H9 (cell line): ENCODE results near the gene CTNNA3. TPM values are rescaled to one million over a fixed set of nuclear protein-coding genes. Genes with fewer than 3 reads are reported as not detected.

Experiments
- DNase-seq: peaks from one replicate; pipeline ENCODE4 v3.0.0-alpha.2; 2017
- H2AFZ ChIP-seq: one replicate; pipeline ENCODE4 v1.6.1; 2013; ENCODE audit warnings: mild to moderate bottlenecking, low read length, control low read depth, moderate library complexity
- H2AK5ac ChIP-seq: 2 replicates; pipeline ENCODE4 v1.6.1; 2013; ENCODE audit warnings: low read length, control low read depth, mixed read lengths; ENCODE audit not compliant: insufficient read length
- H2BK120ac ChIP-seq: one replicate; pipeline ENCODE4 v1.6.1; 2013; ENCODE audit warnings: low read depth, mild to moderate bottlenecking, low read length, control low read depth, inconsistent platforms; ENCODE audit not compliant: poor library complexity, severe bottlenecking
- H2BK12ac ChIP-seq: 2 replicates; pipeline ENCODE4 v1.6.1; 2013; ENCODE audit warnings: low read length, control low read depth, mixed read lengths, low read depth; ENCODE audit not compliant: insufficient read length
- H2BK15ac ChIP-seq: 2 replicates; pipeline ENCODE4 v1.6.1; 2013; ENCODE audit warnings: low read depth, low read length, control low read depth
- H2BK20ac ChIP-seq: one replicate; pipeline ENCODE4 v1.6.1; 2013; ENCODE audit warnings: low read depth, mild to moderate bottlenecking, low read length, control low read depth, inconsistent platforms; ENCODE audit not compliant: poor library complexity, severe bottlenecking
- H2BK5ac ChIP-seq: 2 replicates; pipeline ENCODE4 v1.6.1; 2013; ENCODE audit warnings: low read length, control low read depth, mixed read lengths; ENCODE audit not compliant: insufficient read length
- H3K14ac ChIP-seq: 2 replicates; pipeline ENCODE4 v1.6.1; 2013; ENCODE audit warnings: low read length, control low read depth; ENCODE audit not compliant: insufficient read depth
- H3K18ac ChIP-seq: 2 replicates; pipeline ENCODE4 v1.6.1; 2013; ENCODE audit warnings: low read depth, mild to moderate bottlenecking, mixed read lengths, low read length, control low read depth; ENCODE audit not compliant: insufficient read length
- H3K23ac ChIP-seq: 2 replicates; pipeline ENCODE4 v1.6.1; 2013; ENCODE audit warnings: low read length, control low read depth, mixed read lengths, low read depth; ENCODE audit not compliant: insufficient read length
- H3K23me2 ChIP-seq: 2 replicates; pipeline ENCODE4 v1.6.1; 2013; ENCODE audit warnings: low read depth, mild to moderate bottlenecking, mixed read lengths, low read length, control low read depth; ENCODE audit not compliant: insufficient read length, poor library complexity, severe bottlenecking
- H3K27ac ChIP-seq: 2 replicates; pipeline ENCODE4 v1.5.1; 2013; ENCODE audit warnings: low read length, control low read depth, mixed read lengths, low read depth; ENCODE audit not compliant: insufficient read length
- H3K27me3 ChIP-seq: 2 replicates; pipeline ENCODE4 v1.6.1; 2013; ENCODE audit warnings: low read length, control low read depth, inconsistent platforms; ENCODE audit not compliant: insufficient read depth
- H3K4ac ChIP-seq: 2 replicates; pipeline ENCODE4 v1.6.1; 2013; ENCODE audit warnings: low read depth, mild to moderate bottlenecking, control low read depth, inconsistent platforms, low read length, moderate library complexity
- H3K4me1 ChIP-seq: 2 replicates; pipeline ENCODE4 v1.6.1; 2013; ENCODE audit warnings: low read length, control low read depth, inconsistent platforms; ENCODE audit not compliant: insufficient read depth
- H3K4me2 ChIP-seq: 2 replicates; pipeline ENCODE4 v1.6.1; 2013; ENCODE audit warnings: low read length, control low read depth, mixed read lengths; ENCODE audit not compliant: insufficient read length, insufficient read depth
- H3K56ac ChIP-seq: 2 replicates; pipeline ENCODE4 v1.6.1; 2013; ENCODE audit warnings: low read depth, mild to moderate bottlenecking, mixed read lengths, low read length, control low read depth; ENCODE audit not compliant: insufficient read length
- H3K79me1 ChIP-seq: 2 replicates; pipeline ENCODE4 v1.6.1; 2013; ENCODE audit warnings: low read depth, mild to moderate bottlenecking, moderate library complexity, low read length, control low read depth, inconsistent platforms; ENCODE audit not compliant: insufficient read depth, poor library complexity, severe bottlenecking
- H3K79me2 ChIP-seq: 2 replicates; pipeline ENCODE4 v1.6.1; 2013; ENCODE audit warnings: low read length, control low read depth, inconsistent platforms; ENCODE audit not compliant: insufficient read depth
- H3K9ac ChIP-seq: 2 replicates; pipeline ENCODE4 v1.6.1; 2013; ENCODE audit warnings: low read length, control low read depth, mixed read lengths; ENCODE audit not compliant: insufficient read length; ENCODE audit errors: extremely low read depth
- H3K9me3 ChIP-seq: one replicate; pipeline ENCODE4 v1.6.1; 2013; ENCODE audit warnings: low read depth, low read length, inconsistent platforms; ENCODE audit not compliant: control insufficient read depth
- H3T11ph ChIP-seq: one replicate; pipeline ENCODE4 v1.6.1; 2013; ENCODE audit warnings: mild to moderate bottlenecking, low read length, control low read depth, inconsistent platforms
- H4K20me1 ChIP-seq: one replicate; pipeline ENCODE4 v1.6.1; 2013; ENCODE audit not compliant: control insufficient read depth, insufficient read length, insufficient read depth
- H4K5ac ChIP-seq: 2 replicates; pipeline ENCODE4 v1.6.1; 2013; ENCODE audit warnings: low read depth, mild to moderate bottlenecking, mixed read lengths, low read length, control low read depth; ENCODE audit not compliant: insufficient read length
- H4K8ac ChIP-seq: replicated peaks from 2 replicates; pipeline ENCODE4 v1.6.1; 2013; ENCODE audit warnings: low read length, control low read depth, mixed read lengths, low read depth; ENCODE audit not compliant: insufficient read length
- H4K91ac ChIP-seq: 2 replicates; pipeline ENCODE4 v1.6.1; 2013; ENCODE audit warnings: low read depth, mild to moderate bottlenecking, moderate library complexity, mixed read lengths, low read length, control low read depth; ENCODE audit not compliant: insufficient read length
- H3K27ac Mint-ChIP-seq, 3 experiments: 2 replicates in 2 of 3; 3 replicates in 1 of 3; pipeline ENCODE4 v1.8.0; 2020 to 2021; ENCODE audit warnings: mixed read lengths in 3 of 3, mild to moderate bottlenecking in 1 of 3, moderate library complexity in 1 of 3
- H3K27me3 Mint-ChIP-seq: 2 replicates; pipeline ENCODE4 v1.8.0; 2021; ENCODE audit warnings: low read depth, mild to moderate bottlenecking, moderate library complexity, mixed read lengths
- H3K36me3 Mint-ChIP-seq, 3 experiments: 2 replicates in 2 of 3; 3 replicates in 1 of 3; pipeline ENCODE4 v1.8.0; 2020 to 2021; ENCODE audit warnings: low read depth in 3 of 3, mixed read lengths in 3 of 3; ENCODE audit not compliant: insufficient read depth in 1 of 3
- H3K4me1 Mint-ChIP-seq, 2 experiments: 2 replicates each; pipeline ENCODE4 v1.8.0; 2020; ENCODE audit warnings: mixed read lengths in 2 of 2
- H3K4me3 Mint-ChIP-seq, 2 experiments: 2 replicates in 1 of 2; 3 replicates in 1 of 2; pipeline ENCODE4 v1.8.0; 2020 to 2021; ENCODE audit warnings: mild to moderate bottlenecking in 2 of 2, mixed read lengths in 2 of 2, moderate library complexity in 1 of 2
- H3K9me3 Mint-ChIP-seq, 2 experiments: 2 replicates in 1 of 2; 3 replicates in 1 of 2; pipeline ENCODE4 v1.8.0; 2020; ENCODE audit warnings: mild to moderate bottlenecking in 2 of 2, mixed read lengths in 2 of 2, moderate library complexity in 1 of 2
- WGBS: extraction: QIAGEN DNeasy Blood & Tissue Kit; methylation state at CpG from one replicate; pipeline ENCODE4 v1.1.7; 2013; ENCODE audit warnings: missing lambda C conversion rate, low lambda C conversion rate, mixed read lengths; ENCODE audit not compliant: insufficient read length; ENCODE audit errors: extremely low coverage; 5-methylcytosine and 5-hydroxymethylcytosine counted together
- total RNA-seq: library from RNA; stranded (reverse); gene quantifications from 2 replicates; pipeline ENCODE4 v1.2.1, GENCODE V29; 2021
- TF ChIP-seq, protein P1 (sequence below): fragments of 200-600 bp; sonication (generic); conservative IDR thresholded peaks from 3 replicates; pipeline ENCODE4 v1.8.0; 2021; ENCODE audit warnings: antibody characterized with exemption, mild to moderate bottlenecking

Gene CTNNA3
- total RNA-seq, 1 experiment from 2014 or later: 3.3 TPM

- no CpG with 5 or more reads among the region's 1 CpG for WGBS
Measured at GRCh38 chr10:66836057-66836456, 859.9 kb downstream of the CTNNA3 start.

More at GRCh38 chr10:66836057-66836456, 859.9 kb downstream of the CTNNA3 start:
- Histone ChIP-seq H3K9me3 (no peaks in the 10 kb centered on the region), H3K79me1 (no peaks in the 10 kb centered on the region), H3T11ph (no peak overlapping the region), H3K79me2 (no peaks in the 10 kb centered on the region), H4K8ac (no peak overlapping the region), H3K4me2 (no peak overlapping the region), H2AFZ (no peak overlapping the region), H2BK15ac (no peak overlapping the region), H2BK20ac (no peak overlapping the region), H2BK5ac (no peak overlapping the region), H4K5ac (no peak overlapping the region), H3K27me3 (no peaks in the 10 kb centered on the region), H3K14ac (no peak overlapping the region), H3K27ac (no peak overlapping the region), H3K9ac (no peak overlapping the region), H2AK5ac (no peak overlapping the region), H4K91ac (no peak overlapping the region), H4K20me1 (no peaks in the 10 kb centered on the region), H3K18ac (no peak overlapping the region), H3K23me2 (no peaks in the 10 kb centered on the region), H3K4me1 (no peaks in the 10 kb centered on the region; the same call in 1 of the 2 replicates), H3K4ac (no peak overlapping the region), H3K56ac (no peak overlapping the region), H2BK12ac (no peak overlapping the region), H2BK120ac (no peak overlapping the region), H3K23ac (no peak overlapping the region)
- H3K36me3 Mint-ChIP-seq: no peaks in the 10 kb centered on the region
- peaks cover 19 to 22% of the 10 kb centered on the region in 2 experiments for H3K4me1 Mint-ChIP-seq
- no peak overlapping the region for H3K27ac Mint-ChIP-seq
- no peak overlapping the region for H3K4me3 Mint-ChIP-seq
- H3K27me3 Mint-ChIP-seq: no peaks in the 10 kb centered on the region
- no peak for DNase-seq
- TF ChIP-seq, protein P1, sequence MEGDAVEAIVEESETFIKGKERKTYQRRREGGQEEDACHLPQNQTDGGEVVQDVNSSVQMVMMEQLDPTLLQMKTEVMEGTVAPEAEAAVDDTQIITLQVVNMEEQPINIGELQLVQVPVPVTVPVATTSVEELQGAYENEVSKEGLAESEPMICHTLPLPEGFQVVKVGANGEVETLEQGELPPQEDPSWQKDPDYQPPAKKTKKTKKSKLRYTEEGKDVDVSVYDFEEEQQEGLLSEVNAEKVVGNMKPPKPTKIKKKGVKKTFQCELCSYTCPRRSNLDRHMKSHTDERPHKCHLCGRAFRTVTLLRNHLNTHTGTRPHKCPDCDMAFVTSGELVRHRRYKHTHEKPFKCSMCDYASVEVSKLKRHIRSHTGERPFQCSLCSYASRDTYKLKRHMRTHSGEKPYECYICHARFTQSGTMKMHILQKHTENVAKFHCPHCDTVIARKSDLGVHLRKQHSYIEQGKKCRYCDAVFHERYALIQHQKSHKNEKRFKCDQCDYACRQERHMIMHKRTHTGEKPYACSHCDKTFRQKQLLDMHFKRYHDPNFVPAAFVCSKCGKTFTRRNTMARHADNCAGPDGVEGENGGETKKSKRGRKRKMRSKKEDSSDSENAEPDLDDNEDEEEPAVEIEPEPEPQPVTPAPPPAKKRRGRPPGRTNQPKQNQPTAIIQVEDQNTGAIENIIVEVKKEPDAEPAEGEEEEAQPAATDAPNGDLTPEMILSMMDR: no peak
- H3K9me3 Mint-ChIP-seq: no peaks in the 10 kb centered on the region
